ENCODE results near the gene ANKH.

DNA sequence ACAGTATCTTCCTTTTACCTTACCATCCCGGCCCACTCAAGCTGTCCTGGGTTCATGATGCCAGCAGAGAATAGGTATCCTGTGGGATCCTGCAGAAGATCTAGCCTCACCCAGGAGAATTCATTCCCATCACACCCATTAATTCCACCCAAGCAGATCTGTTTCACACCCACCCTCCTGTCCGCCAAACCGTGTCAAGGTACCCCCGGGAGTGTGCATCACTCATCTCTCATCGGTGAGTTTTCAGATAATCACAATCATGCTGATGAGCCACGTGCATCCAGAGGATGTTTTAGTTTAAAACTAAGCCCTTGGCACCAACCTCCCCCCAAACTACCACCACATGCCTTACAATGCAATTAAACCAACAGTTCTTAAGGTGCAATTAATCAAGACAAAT is 18.8 kb downstream of the ANKH start:
- TF ChIP-seq, protein P1, sequence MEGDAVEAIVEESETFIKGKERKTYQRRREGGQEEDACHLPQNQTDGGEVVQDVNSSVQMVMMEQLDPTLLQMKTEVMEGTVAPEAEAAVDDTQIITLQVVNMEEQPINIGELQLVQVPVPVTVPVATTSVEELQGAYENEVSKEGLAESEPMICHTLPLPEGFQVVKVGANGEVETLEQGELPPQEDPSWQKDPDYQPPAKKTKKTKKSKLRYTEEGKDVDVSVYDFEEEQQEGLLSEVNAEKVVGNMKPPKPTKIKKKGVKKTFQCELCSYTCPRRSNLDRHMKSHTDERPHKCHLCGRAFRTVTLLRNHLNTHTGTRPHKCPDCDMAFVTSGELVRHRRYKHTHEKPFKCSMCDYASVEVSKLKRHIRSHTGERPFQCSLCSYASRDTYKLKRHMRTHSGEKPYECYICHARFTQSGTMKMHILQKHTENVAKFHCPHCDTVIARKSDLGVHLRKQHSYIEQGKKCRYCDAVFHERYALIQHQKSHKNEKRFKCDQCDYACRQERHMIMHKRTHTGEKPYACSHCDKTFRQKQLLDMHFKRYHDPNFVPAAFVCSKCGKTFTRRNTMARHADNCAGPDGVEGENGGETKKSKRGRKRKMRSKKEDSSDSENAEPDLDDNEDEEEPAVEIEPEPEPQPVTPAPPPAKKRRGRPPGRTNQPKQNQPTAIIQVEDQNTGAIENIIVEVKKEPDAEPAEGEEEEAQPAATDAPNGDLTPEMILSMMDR (IDR thresholded peaks at IDR 0.05 in 2 of 3, conservative IDR thresholded peaks at IDR 0.05 in 1 of 3; ENCODE audit: borderline replicate concordance in 1 of 3, insufficient read depth in 1 of 3, low read depth in 2 of 3, low read length in 2 of 3): no peak
- TF ChIP-seq, protein P2, sequence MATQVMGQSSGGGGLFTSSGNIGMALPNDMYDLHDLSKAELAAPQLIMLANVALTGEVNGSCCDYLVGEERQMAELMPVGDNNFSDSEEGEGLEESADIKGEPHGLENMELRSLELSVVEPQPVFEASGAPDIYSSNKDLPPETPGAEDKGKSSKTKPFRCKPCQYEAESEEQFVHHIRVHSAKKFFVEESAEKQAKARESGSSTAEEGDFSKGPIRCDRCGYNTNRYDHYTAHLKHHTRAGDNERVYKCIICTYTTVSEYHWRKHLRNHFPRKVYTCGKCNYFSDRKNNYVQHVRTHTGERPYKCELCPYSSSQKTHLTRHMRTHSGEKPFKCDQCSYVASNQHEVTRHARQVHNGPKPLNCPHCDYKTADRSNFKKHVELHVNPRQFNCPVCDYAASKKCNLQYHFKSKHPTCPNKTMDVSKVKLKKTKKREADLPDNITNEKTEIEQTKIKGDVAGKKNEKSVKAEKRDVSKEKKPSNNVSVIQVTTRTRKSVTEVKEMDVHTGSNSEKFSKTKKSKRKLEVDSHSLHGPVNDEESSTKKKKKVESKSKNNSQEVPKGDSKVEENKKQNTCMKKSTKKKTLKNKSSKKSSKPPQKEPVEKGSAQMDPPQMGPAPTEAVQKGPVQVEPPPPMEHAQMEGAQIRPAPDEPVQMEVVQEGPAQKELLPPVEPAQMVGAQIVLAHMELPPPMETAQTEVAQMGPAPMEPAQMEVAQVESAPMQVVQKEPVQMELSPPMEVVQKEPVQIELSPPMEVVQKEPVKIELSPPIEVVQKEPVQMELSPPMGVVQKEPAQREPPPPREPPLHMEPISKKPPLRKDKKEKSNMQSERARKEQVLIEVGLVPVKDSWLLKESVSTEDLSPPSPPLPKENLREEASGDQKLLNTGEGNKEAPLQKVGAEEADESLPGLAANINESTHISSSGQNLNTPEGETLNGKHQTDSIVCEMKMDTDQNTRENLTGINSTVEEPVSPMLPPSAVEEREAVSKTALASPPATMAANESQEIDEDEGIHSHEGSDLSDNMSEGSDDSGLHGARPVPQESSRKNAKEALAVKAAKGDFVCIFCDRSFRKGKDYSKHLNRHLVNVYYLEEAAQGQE (IDR thresholded peaks at IDR 0.05; ENCODE audit: low read depth): no peak
- TF ChIP-seq EZH2phosphoT487 (IDR thresholded peaks at IDR 0.05; ENCODE audit: borderline replicate concordance) (no peak), EZH2 (IDR thresholded peaks at IDR 0.05) (no peak), CEBPB (IDR thresholded peaks at IDR 0.05; ENCODE audit: low read depth) (no peak)
- TF ChIP-seq, protein P3, sequence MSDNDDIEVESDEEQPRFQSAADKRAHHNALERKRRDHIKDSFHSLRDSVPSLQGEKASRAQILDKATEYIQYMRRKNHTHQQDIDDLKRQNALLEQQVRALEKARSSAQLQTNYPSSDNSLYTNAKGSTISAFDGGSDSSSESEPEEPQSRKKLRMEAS (IDR thresholded peaks at IDR 0.05): no peak
